HG03095 (cell line): Measurements from ENCODE around the gene HSPA1B.
A peak's percentile ranks its signal among the peaks of the same experiment; 100 is the strongest.
"Not testable (repeated sequence)": the region's sequence is repeated elsewhere in the genome, so short reads cannot be mapped to it uniquely, and the experiment has no call there.

Source experiments
- ATAC-seq: cut with Tn5 transposase; IDR thresholded peaks from one replicate; pipeline ENCODE4 v1.9.1; 2021; ENCODE audit warnings: moderate library complexity; ENCODE audit not compliant: unreplicated experiment

HSPA1B gene

GRCh38 chr6:31797588-31797987, 29.9 kb upstream of the HSPA1B start:
- no peak for ATAC-seq

GRCh38 chr6:31799781-31800180, 27.8 kb upstream of the HSPA1B start:
- ATAC-seq: no peak

- not testable (repeated sequence) for ATAC-seq
Measured at GRCh38 chr6:31801031-31801927, 26.3 kb upstream of the HSPA1B start.

- ATAC-seq: no peak
Measured at GRCh38 chr6:31805939-31806469, 21.5 kb upstream of the HSPA1B start.

- peak; percentile 68 for ATAC-seq
Measured at GRCh38 chr6:31806470-31807272, 20.9 kb upstream of the HSPA1B start, which contains the start of gene LSM2. Gene LSM2 (minus strand): TSS chr6:31806966. CDS start chr6:31806757, 209 bp downstream.

GRCh38 chr6:31808599-31808998, 18.9 kb upstream of the HSPA1B start:
- not testable (repeated sequence) for ATAC-seq

GRCh38 chr6:31811645-31812044, 15.9 kb upstream of the HSPA1B start:
- no peak for ATAC-seq

- ATAC-seq: no peak
Measured at GRCh38 chr6:31813465-31813849, 14.1 kb upstream of the HSPA1B start.

GRCh38 chr6:31814677-31815024, 12.9 kb upstream of the HSPA1B start:
- no peak for ATAC-seq

- ATAC-seq: no peak
Measured at GRCh38 chr6:31815025-31815838, 12.3 kb upstream of the HSPA1B start, which contains the start of the genes HSPA1A and HSPA1L. Gene HSPA1A (plus strand): TSS chr6:31815543. CDS start chr6:31815757, 214 bp downstream. Gene HSPA1L (minus strand): TSS chr6:31815283. CDS start chr6:31811972, 3,311 bp downstream.

- not testable (repeated sequence) for ATAC-seq
Measured at GRCh38 chr6:31817133-31817928, 10.2 kb upstream of the HSPA1B start.

- ATAC-seq: not testable (repeated sequence)
Measured at GRCh38 chr6:31817929-31818511, 9.5 kb upstream of the HSPA1B start.

GRCh38 chr6:31819871-31820299, 7.7 kb upstream of the HSPA1B start:
- no peak for ATAC-seq

GRCh38 chr6:31820399-31820798, 7.1 kb upstream of the HSPA1B start:
- not testable (repeated sequence) for ATAC-seq

GRCh38 chr6:31821301-31822035, 6.1 kb upstream of the HSPA1B start:
- peak; percentile 39 for ATAC-seq

- no peak for ATAC-seq
Measured at GRCh38 chr6:31822036-31822821, 5.3 kb upstream of the HSPA1B start.

GRCh38 chr6:31823592-31824196, 3.8 kb upstream of the HSPA1B start:
- not testable (repeated sequence) for ATAC-seq
